HPDE6-E6E7 (cell line): Measurements from ENCODE around the gene IL12RB2.

Experiments used
- DNase-seq: peaks from one replicate; pipeline ENCODE4 v3.0.0; 2011; ENCODE audit warnings: missing footprints; ENCODE audit errors: extremely low spot score

IL12RB2 gene

DNA sequence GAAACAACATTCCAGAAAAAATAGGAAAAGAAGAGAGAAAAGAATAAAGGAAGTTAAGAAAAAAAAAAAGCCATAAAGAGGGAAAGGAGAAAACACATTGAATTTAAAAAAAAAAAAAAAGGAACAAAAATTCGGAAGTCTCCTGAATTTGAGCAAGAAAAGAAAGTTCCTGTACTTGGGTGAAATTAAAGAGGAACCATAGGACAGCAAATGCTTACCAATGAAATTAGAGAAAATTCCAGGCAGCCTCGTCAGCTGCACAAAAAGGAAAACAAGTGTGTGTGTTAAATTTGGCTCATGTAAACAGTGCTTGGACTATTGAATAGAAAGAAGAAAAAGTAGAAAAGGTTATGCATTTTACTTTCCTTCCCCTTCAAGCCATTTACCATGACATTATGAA lies 4.9 kb downstream of the IL12RB2 start:
- no peak for DNase-seq

- no peak for DNase-seq
Measured at GRCh38 chr1:67313934-67314671, 6.4 kb downstream of the IL12RB2 start.

DNA sequence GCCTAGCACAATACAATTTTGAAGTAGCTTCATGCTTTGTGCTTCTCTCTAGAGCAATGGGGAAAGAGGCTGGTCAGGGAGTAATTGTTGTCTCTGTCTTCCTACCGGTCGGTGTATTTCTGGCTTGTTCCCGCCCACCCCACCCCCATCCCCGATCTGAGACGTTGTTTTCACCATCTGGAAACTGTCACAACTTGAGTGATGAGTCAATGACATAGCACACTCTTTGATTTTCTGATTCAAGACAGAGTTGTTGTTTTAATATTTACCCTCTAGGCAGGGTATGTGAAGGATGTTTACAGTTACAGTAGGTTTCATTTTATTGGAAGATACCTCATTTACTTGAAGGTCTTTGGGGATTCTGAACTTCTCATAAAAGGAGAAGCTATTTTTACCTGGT lies 7.0 kb downstream of the IL12RB2 start:
- DNase-seq, result peak; percentile 57

- DNase-seq, result no peak
Measured at GRCh38 chr1:67316180-67316902, 8.7 kb downstream of the IL12RB2 start.

DNA sequence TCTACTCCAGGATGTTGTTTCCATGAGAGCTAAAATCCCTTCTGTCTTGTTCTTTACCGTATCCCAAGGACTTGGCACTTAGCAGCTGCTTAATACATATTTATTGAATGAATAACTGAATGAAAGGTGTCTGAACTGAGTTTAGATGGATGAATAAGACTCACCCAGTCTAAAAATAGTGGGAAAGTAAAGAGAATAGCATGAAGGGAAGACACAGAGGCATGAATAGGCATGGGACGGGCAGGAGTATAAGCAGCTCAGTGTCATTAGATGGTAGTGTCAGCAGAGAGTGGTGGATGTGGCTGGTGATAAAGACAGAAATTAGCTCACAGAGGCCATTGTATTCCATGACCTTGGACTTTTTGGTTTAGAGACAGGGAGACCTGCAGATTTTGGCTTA lies 9.2 kb downstream of the IL12RB2 start:
- DNase-seq, result no peak

- DNase-seq, result no peak
Measured at GRCh38 chr1:67317803-67318202, 10.1 kb downstream of the IL12RB2 start.

DNA sequence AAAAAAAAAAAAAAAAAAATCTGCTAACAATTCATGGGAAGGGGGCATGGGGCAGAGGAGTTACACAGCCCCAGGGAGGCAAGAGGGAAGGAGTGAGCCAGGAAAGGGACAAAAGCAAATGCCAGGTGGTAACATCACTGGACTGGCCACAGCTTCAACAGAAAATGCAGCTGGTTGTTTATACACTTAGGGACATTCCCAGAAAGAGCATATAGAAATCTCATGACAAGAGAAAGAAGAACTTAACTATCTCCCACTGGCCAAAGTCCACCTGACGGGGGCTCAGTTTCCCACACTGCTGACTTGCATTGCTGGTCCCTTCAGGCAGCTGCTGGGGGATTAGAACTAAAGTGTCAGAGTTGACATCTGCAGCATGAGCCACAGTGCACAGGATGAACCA lies 14.8 kb downstream of the IL12RB2 start:
- no peak for DNase-seq

DNA sequence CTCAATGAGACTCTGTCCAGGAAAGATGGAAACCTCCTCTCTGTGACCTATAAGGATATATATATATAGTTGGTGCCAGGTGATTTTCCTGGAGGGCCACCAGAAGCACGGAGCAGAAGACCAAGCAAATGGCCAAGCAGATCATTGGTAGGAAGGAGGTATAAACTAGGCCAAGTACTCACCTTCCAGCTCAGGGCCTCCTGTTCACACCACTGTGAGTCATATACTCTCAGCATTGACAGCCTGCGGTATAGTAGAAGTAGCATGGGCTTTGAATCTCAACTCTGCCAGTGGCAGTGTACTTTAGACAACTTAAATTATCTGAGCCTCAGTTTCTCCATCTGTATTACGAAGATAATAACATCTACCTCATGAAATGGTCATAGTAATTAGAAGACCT lies 15.4 kb downstream of the IL12RB2 start:
- no peak for DNase-seq

- DNase-seq, result no peak
Measured at GRCh38 chr1:67324068-67324467, 16.4 kb downstream of the IL12RB2 start.

GRCh38 chr1:67327864-67328466 lies 20.3 kb downstream of the IL12RB2 start:
- DNase-seq, result no peak

GRCh38 chr1:67332653-67333529 lies 25.2 kb downstream of the IL12RB2 start:
- DNase-seq, result no peak

- DNase-seq, result peak; percentile 54
Measured at GRCh38 chr1:67333603-67334002, 25.9 kb downstream of the IL12RB2 start.

DNA sequence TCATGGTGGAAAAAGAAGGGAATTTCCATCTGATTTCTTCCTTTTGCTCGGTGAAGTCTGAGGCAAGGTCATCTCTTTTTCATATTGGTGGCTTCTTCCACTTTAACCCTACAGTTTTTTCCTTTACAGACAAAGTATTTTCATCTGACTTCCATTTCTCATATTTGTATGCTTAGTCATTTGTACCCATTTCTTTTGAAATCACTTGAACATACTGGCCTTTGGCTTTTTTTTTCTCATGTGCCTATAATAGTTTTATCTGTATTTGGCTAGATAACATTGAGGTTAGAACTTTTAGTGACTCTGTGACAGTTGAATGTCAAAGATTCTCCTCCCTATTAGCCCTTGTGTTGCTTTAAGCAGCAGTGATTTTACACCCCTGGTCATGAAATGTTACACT lies 27.7 kb downstream of the IL12RB2 start:
- no peak for DNase-seq

- DNase-seq, result no peak
Measured at GRCh38 chr1:67336157-67336556, 28.5 kb downstream of the IL12RB2 start.

- DNase-seq, result no peak
Measured at GRCh38 chr1:67336783-67337182, 29.1 kb downstream of the IL12RB2 start.

GRCh38 chr1:67338642-67339041 lies 31.0 kb downstream of the IL12RB2 start:
- DNase-seq, result no peak

- DNase-seq, result peak; percentile 34
Measured at GRCh38 chr1:67339623-67340343, 32.1 kb downstream of the IL12RB2 start.

GRCh38 chr1:67342076-67342890 lies 34.6 kb downstream of the IL12RB2 start:
- no peak for DNase-seq

GRCh38 chr1:67345556-67345955 lies 37.9 kb downstream of the IL12RB2 start:
- DNase-seq, result no peak

DNA sequence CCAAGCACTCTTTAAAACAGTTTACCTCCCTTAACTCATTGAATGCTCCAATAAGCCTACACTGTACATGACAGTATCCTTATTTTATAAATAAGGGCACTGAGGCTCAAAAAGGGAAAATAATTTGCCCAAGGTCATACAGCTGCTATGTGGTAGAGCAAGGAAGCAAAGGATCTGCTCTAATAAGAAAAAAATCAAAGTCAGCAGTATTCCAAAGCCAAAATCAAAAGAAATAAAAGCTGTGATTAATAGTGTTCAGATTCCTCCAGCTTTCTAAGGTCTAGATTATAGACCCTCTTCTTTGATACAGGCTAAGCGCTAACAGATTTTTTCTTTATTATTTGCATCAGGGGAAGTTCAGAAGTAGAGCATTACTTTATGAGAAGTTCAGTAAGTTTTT lies 39.3 kb downstream of the IL12RB2 start:
- no peak for DNase-seq
